SK-N-SH (cell line): Measurements from ENCODE around the gene IL7R. TPM values are rescaled to one million over a fixed set of nuclear protein-coding genes. Genes with fewer than 3 reads are reported as not detected.

Source experiments
- CTCF ChIA-PET: fragments of 300-600, 350-600 bp; formaldehyde crosslinking; extraction: SDS; loops from one replicate; lab custom pipeline; 2021; lab: Yijun Ruan, JAX
- POLR2A ChIA-PET: fragments of 350-600 bp; sonication (Branson Sonifier 250); formaldehyde crosslinking; extraction: SDS; loops from one replicate; lab custom pipeline; 2020; ENCODE audit warnings: antibody characterized with exemption, inconsistent platforms; lab: Yijun Ruan, JAX
- DNase-seq: peaks from one replicate; pipeline ENCODE4 v3.0.0; 2012
- H2AFZ ChIP-seq: fragments of 200-600 bp; sonication (generic); 2 replicates; pipeline ENCODE4 v1.8.1; 2016; ENCODE audit warnings: antibody characterized with exemption, mild to moderate bottlenecking, low read depth
- H3F3A ChIP-seq: fragments of 200-600 bp; sonication (generic); replicated peaks from 2 replicates; pipeline ENCODE3; 2016; ENCODE audit warnings: antibody characterized with exemption, mild to moderate bottlenecking; ENCODE audit not compliant: insufficient read depth
- H3K27ac ChIP-seq, 2 experiments: fragments of 200-500 bp in 1 of 2; fragments of 200-600 bp in 1 of 2; sonication (Bioruptor generic) in 1 of 2; sonication (generic), shearing (Covaris generic) in 1 of 2; 2 replicates each; pipeline versions ENCODE4 v1.5.1 to v1.6.1; 2014 to 2016; ENCODE audit warnings: low read depth in 2 of 2, inconsistent platforms in 1 of 2, low read length in 1 of 2, mild to moderate bottlenecking in 1 of 2, mixed read lengths in 1 of 2
- H3K27me3 ChIP-seq: fragments of 200-600 bp; sonication (generic), shearing (Covaris generic); 2 replicates; pipeline ENCODE4 v1.6.1; 2016; ENCODE audit warnings: mixed run types; ENCODE audit not compliant: insufficient read depth
- H3K36me3 ChIP-seq, 2 experiments: fragments of 200-500 bp in 1 of 2; fragments of 200-600 bp in 1 of 2; sonication (Bioruptor generic) in 1 of 2; sonication (generic) in 1 of 2; replicated peaks in 1 of 2; 2 replicates each; pipeline versions ENCODE3 to v1.5.1; 2014 to 2016; ENCODE audit warnings: low read length in 1 of 2, mild to moderate bottlenecking in 1 of 2; ENCODE audit not compliant: insufficient read depth in 2 of 2, control insufficient read depth in 1 of 2
- H3K4me1 ChIP-seq, 2 experiments: fragments of 200-500 bp in 1 of 2; fragments of 200-600 bp in 1 of 2; sonication (Bioruptor generic) in 1 of 2; sonication (generic), shearing (Covaris generic) in 1 of 2; 2 replicates each; pipeline versions ENCODE4 v1.5.1 to v1.6.1; 2014 to 2016; ENCODE audit warnings: low read depth in 1 of 2, low read length in 1 of 2, mixed run types in 1 of 2; ENCODE audit not compliant: insufficient read depth in 2 of 2, control insufficient read depth in 1 of 2
- H3K4me2 ChIP-seq: fragments of 200-600 bp; sonication (generic), shearing (Covaris generic); 2 replicates; pipeline ENCODE4 v1.6.1; 2017; ENCODE audit warnings: mixed run types
- H3K4me3 ChIP-seq, 2 experiments: fragments of 200-500 bp in 1 of 2; fragments of 200-600 bp in 1 of 2; sonication (Bioruptor generic) in 1 of 2; sonication (generic), shearing (Covaris generic) in 1 of 2; 2 replicates each; pipeline versions ENCODE4 v1.5.1 to v1.8.1; 2014 to 2016; ENCODE audit warnings: low read depth in 2 of 2, inconsistent platforms in 1 of 2, low read length in 1 of 2, mild to moderate bottlenecking in 1 of 2, mixed read lengths in 1 of 2, moderate library complexity in 1 of 2
- H3K79me2 ChIP-seq: fragments of 200-600 bp; sonication (generic); 2 replicates; pipeline ENCODE4 v1.8.1; 2017; ENCODE audit warnings: mild to moderate bottlenecking; ENCODE audit not compliant: insufficient read depth
- H3K9ac ChIP-seq: fragments of 200-600 bp; sonication (generic); 2 replicates; pipeline ENCODE4 v1.6.1; 2017; ENCODE audit warnings: mixed run types
- H3K9me2 ChIP-seq: fragments of 200-600 bp; sonication (generic); 2 replicates; pipeline ENCODE4 v1.6.1; 2017; ENCODE audit warnings: mixed run types
- H3K9me3 ChIP-seq: fragments of 200-600 bp; sonication (generic); 2 replicates; pipeline ENCODE4 v1.6.1; 2017; ENCODE audit warnings: mixed run types, mild to moderate bottlenecking, moderate library complexity
- H4K20me1 ChIP-seq: fragments of 200-600 bp; sonication (generic); 2 replicates; pipeline ENCODE4 v1.6.1; 2017; ENCODE audit warnings: mild to moderate bottlenecking, mixed run types; ENCODE audit not compliant: insufficient read depth
- CHD2 ChIP-seq: fragments of 150-350 bp; IDR thresholded peaks from 2 replicates; pipeline ENCODE4 v1.6.1; 2018; ENCODE audit warnings: low read length; ENCODE audit not compliant: partially characterized antibody
- EP300 ChIP-seq, 2 experiments: IDR thresholded peaks; 2 replicates each; pipeline versions ENCODE4 v1.4.0 to v1.6.1; 2012; ENCODE audit warnings: borderline replicate concordance in 1 of 2, low read depth in 1 of 2, low read length in 1 of 2
- EZH2phosphoT487 ChIP-seq: fragments of 200-600 bp; sonication (generic); IDR thresholded peaks from 2 replicates; pipeline ENCODE4 v1.6.1; 2017; ENCODE audit warnings: low read depth, mixed run types, mild to moderate bottlenecking, antibody characterized with exemption, moderate library complexity, borderline replicate concordance
- GATA2 ChIP-seq: sonication (generic); formaldehyde crosslinking; IDR thresholded peaks from 2 replicates; pipeline ENCODE4 v1.5.0; 2020; ENCODE audit warnings: mild to moderate bottlenecking, missing genetic modification reagents
- JUND ChIP-seq: IDR thresholded peaks from 2 replicates; pipeline ENCODE4 v1.4.0; 2012
- MEF2A ChIP-seq: IDR thresholded peaks from 2 replicates; pipeline ENCODE4 v1.4.0; 2012; ENCODE audit warnings: low read depth, borderline replicate concordance
- MXI1 ChIP-seq: IDR thresholded peaks from 2 replicates; pipeline ENCODE4 v1.6.1; 2012; ENCODE audit warnings: mild to moderate bottlenecking, low read depth, low read length, improper control_type of control experiment
- NFIC ChIP-seq: IDR thresholded peaks from 2 replicates; pipeline ENCODE4 v1.4.0; 2012; ENCODE audit warnings: borderline replicate concordance
- NRF1 ChIP-seq: IDR thresholded peaks from 2 replicates; pipeline ENCODE4 v1.6.1; 2012; ENCODE audit warnings: low read depth, mild to moderate bottlenecking, low read length
- RAD21 ChIP-seq: IDR thresholded peaks from 2 replicates; pipeline ENCODE4 v1.6.1; 2012; ENCODE audit warnings: mild to moderate bottlenecking, low read length
- RCOR1 ChIP-seq: fragments of 150-350 bp; IDR thresholded peaks from 2 replicates; pipeline ENCODE4 v1.6.1; 2017; ENCODE audit warnings: antibody characterized with exemption, low read length
- RFX5 ChIP-seq: IDR thresholded peaks from 2 replicates; pipeline ENCODE4 v1.6.1; 2012; ENCODE audit warnings: mild to moderate bottlenecking, improper control_type of control experiment, low read length
- TAF1 ChIP-seq: IDR thresholded peaks from 2 replicates; pipeline ENCODE4 v1.6.1; 2012; ENCODE audit warnings: low read depth, mild to moderate bottlenecking, low read length, moderate library complexity, borderline replicate concordance
- TCF12 ChIP-seq: IDR thresholded peaks from 2 replicates; pipeline ENCODE4 v1.4.0; 2012
- USF1 ChIP-seq: IDR thresholded peaks from 2 replicates; pipeline ENCODE4 v1.4.0; 2012; ENCODE audit warnings: low read depth, borderline replicate concordance
- USF2 ChIP-seq: fragments of 150-350 bp; IDR thresholded peaks from 2 replicates; pipeline ENCODE4 v1.6.1; 2017; ENCODE audit warnings: antibody characterized with exemption, low read length, low read depth, borderline replicate concordance
- YY1 ChIP-seq: IDR thresholded peaks from 2 replicates; pipeline ENCODE4 v1.4.0; 2012; ENCODE audit warnings: low read depth, mild to moderate bottlenecking
- WGBS: methylation state at CpG from one replicate; pipeline ENCODE4 v1.1.6; 2017; ENCODE audit warnings: low lambda C conversion rate; 5-methylcytosine and 5-hydroxymethylcytosine counted together
- polyA plus RNA-seq, 3 experiments: library from polyadenylated mRNA; depleted of rRNA; stranded (reverse); fragments of >200 nt; gene quantifications; 2 replicates each; pipeline ENCODE4 v1.2.3, GENCODE V29; 2012
- TF ChIP-seq, protein P1 (sequence below): fragments of 200-600 bp; sonication (generic); IDR thresholded peaks from 2 replicates; pipeline ENCODE4 v1.6.1; 2017; ENCODE audit warnings: antibody characterized with exemption, mild to moderate bottlenecking, moderate library complexity
- TF ChIP-seq, protein P2 (sequence below): IDR thresholded peaks from 2 replicates; pipeline ENCODE4; 2012

IL7R gene
- polyA plus RNA-seq, 1 of the 3 experiments (the other 2 are of a cell fraction), result 3.0 TPM

- H3K4me1 ChIP-seq, result no peaks in the 10 kb centered on the region; a peak in 1 of 4 replicates
- no peak overlapping the region for H3K27ac ChIP-seq
- H3K9ac ChIP-seq, result no peak overlapping the region
- H3K4me3 ChIP-seq, result no peak overlapping the region
- H3K9me2 ChIP-seq, result no peaks in the 10 kb centered on the region; the same call in 1 of the 2 replicates
- H3K79me2 ChIP-seq, result no peaks in the 10 kb centered on the region
- ChIA-PET POLR2A (no interaction called here), CTCF (interaction anchor here (0.7 kb wide), 1 partner anchor 284 kb away, joined by 3 read pairs; no protein-coding TSS in a partner anchor)
- DNase-seq, result no peak
- no peak overlapping the region for H3K4me2 ChIP-seq
- no peak overlapping the region for H2AFZ ChIP-seq
- 58% methylated on average over 4 of the region's 4 CpGs for WGBS
- no peak for TF ChIP-seq RAD21
- TF ChIP-seq USF1, result no peak
- TF ChIP-seq YY1, result no peak
- TF ChIP-seq, protein P1, sequence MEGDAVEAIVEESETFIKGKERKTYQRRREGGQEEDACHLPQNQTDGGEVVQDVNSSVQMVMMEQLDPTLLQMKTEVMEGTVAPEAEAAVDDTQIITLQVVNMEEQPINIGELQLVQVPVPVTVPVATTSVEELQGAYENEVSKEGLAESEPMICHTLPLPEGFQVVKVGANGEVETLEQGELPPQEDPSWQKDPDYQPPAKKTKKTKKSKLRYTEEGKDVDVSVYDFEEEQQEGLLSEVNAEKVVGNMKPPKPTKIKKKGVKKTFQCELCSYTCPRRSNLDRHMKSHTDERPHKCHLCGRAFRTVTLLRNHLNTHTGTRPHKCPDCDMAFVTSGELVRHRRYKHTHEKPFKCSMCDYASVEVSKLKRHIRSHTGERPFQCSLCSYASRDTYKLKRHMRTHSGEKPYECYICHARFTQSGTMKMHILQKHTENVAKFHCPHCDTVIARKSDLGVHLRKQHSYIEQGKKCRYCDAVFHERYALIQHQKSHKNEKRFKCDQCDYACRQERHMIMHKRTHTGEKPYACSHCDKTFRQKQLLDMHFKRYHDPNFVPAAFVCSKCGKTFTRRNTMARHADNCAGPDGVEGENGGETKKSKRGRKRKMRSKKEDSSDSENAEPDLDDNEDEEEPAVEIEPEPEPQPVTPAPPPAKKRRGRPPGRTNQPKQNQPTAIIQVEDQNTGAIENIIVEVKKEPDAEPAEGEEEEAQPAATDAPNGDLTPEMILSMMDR, result no peak
- no peak for TF ChIP-seq JUND
- TF ChIP-seq EZH2phosphoT487, result no peak
- TF ChIP-seq USF2, result no peak
- no peak for TF ChIP-seq TCF12
- TF ChIP-seq, protein P2, sequence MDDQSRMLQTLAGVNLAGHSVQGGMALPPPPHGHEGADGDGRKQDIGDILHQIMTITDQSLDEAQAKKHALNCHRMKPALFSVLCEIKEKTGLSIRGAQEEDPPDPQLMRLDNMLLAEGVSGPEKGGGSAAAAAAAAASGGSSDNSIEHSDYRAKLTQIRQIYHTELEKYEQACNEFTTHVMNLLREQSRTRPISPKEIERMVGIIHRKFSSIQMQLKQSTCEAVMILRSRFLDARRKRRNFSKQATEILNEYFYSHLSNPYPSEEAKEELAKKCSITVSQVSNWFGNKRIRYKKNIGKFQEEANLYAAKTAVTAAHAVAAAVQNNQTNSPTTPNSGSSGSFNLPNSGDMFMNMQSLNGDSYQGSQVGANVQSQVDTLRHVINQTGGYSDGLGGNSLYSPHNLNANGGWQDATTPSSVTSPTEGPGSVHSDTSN, result no peak
- no peak for TF ChIP-seq MXI1
- TF ChIP-seq NFIC, result no peak
- H3K9me3 ChIP-seq, result no peaks in the 10 kb centered on the region
- no peaks in the 10 kb centered on the region for H3K27me3 ChIP-seq
- no peaks in the 10 kb centered on the region for H3K36me3 ChIP-seq
- no peaks in the 10 kb centered on the region for H3F3A ChIP-seq
- H4K20me1 ChIP-seq, result no peaks in the 10 kb centered on the region
Measured at GRCh38 chr5:35830587-35830986, 26.1 kb upstream of the IL7R start.

GRCh38 chr5:35832762-35833161 lies 23.9 kb upstream of the IL7R start:
- Histone ChIP-seq H2AFZ (no peak overlapping the region), H3K9me2 (no peaks in the 10 kb centered on the region; the same call in 1 of the 2 replicates), H3K27ac (no peak overlapping the region), H3F3A (no peaks in the 10 kb centered on the region), H3K4me2 (no peak overlapping the region), H3K4me3 (no peak overlapping the region), H3K9ac (no peak overlapping the region), H3K36me3 (no peaks in the 10 kb centered on the region), H3K4me1 (no peaks in the 10 kb centered on the region; a peak in 1 of 4 replicates), H3K27me3 (no peaks in the 10 kb centered on the region), H3K79me2 (no peaks in the 10 kb centered on the region), H4K20me1 (no peaks in the 10 kb centered on the region), H3K9me3 (no peaks in the 10 kb centered on the region)
- WGBS, result 29% methylated on average over 2 of the region's 2 CpGs
- CTCF ChIA-PET, result interaction anchor here (1.0 kb wide), 1 partner anchor 18 kb away, joined by 4 read pairs; no protein-coding TSS in a partner anchor
- POLR2A ChIA-PET, result no interaction called here
- no peak for DNase-seq
- no peak for TF ChIP-seq MEF2A
- TF ChIP-seq GATA2, result no peak
- no peak for TF ChIP-seq TAF1
- TF ChIP-seq TCF12, result no peak
- no peak for TF ChIP-seq NRF1
- no peak for TF ChIP-seq EP300 (IDR thresholded peaks at IDR 0.05; ENCODE audit: borderline replicate concordance in 1 of 2, low read depth in 1 of 2, low read length in 1 of 2)
- no peak for TF ChIP-seq USF2
- no peak for TF ChIP-seq CHD2
- TF ChIP-seq RCOR1, result no peak
- no peak for TF ChIP-seq MXI1
- no peak for TF ChIP-seq YY1
- TF ChIP-seq RFX5, result no peak
- no peak for TF ChIP-seq EZH2phosphoT487
- TF ChIP-seq, protein P2, result no peak
